ENCODE results near the gene IDUA.

DNA sequence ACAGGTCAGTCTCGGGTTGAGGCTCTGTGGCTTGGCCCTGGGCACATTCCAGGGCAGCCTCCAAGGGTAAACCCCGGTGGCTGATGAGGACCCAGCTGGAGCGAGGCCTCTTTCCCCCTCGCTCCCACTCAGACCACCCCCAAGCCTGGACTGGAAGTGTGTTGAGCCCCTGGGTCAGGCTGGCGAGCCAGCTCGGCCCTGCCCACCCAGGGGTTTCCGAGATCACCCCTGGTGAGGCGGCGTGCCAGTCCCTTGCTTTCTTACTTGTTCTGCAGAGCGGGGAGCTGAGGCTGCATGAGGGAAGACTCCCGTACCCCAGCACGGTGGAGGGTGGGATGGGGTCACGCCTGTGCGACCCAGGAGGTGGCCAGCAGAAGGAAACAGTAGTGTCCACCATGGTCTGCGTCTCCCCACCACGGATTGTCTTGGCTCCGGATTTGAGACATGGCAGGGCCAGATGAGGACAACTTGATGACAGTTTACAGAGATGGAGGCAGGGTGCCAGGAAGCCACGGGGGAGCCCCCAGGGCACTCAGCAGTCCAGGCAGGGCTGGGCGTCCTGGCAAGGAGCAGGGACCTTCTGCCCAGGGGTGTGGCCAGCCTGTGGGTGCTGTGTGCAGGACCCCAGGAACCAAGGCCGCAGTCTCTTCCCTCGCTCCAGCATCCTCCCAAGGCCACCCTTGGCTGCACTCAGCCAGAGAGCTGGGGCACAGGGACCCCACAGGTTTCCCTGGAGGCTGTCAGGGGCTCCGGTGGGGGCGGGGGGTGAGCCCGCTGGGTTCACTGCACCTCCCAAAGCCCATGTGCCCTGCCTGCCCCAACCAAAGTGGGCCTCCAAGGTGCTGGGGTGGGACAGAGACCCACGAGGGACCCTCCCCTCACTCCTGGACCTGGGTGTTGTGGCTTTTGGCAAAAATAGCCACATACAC lies 18.0 kb downstream of the IDUA start:
- TF ChIP-seq, protein P1, sequence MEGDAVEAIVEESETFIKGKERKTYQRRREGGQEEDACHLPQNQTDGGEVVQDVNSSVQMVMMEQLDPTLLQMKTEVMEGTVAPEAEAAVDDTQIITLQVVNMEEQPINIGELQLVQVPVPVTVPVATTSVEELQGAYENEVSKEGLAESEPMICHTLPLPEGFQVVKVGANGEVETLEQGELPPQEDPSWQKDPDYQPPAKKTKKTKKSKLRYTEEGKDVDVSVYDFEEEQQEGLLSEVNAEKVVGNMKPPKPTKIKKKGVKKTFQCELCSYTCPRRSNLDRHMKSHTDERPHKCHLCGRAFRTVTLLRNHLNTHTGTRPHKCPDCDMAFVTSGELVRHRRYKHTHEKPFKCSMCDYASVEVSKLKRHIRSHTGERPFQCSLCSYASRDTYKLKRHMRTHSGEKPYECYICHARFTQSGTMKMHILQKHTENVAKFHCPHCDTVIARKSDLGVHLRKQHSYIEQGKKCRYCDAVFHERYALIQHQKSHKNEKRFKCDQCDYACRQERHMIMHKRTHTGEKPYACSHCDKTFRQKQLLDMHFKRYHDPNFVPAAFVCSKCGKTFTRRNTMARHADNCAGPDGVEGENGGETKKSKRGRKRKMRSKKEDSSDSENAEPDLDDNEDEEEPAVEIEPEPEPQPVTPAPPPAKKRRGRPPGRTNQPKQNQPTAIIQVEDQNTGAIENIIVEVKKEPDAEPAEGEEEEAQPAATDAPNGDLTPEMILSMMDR (IDR thresholded peaks at IDR 0.05) = no peak
- TF ChIP-seq EP300 (IDR thresholded peaks at IDR 0.05) (no peak), POLR2A (IDR thresholded peaks at IDR 0.05; ENCODE audit: low read depth) (no peak)
